CD4-positive, alpha-beta T cell (primary cell): Measurements from ENCODE around the gene TMEM131L. TPM values are rescaled to one million over a fixed set of nuclear protein-coding genes. Genes with fewer than 3 reads are reported as not detected.
"Not testable (repeated sequence)": the region's sequence is repeated elsewhere in the genome, so short reads cannot be mapped to it uniquely, and the experiment has no call there.

Experiments
- ATAC-seq: fragments of 200-7000 bp; cut with Tn5 transposase; one replicate; pipeline ENCODE4 v1.10.0; 2022; ENCODE audit warnings: mild to moderate bottlenecking; ENCODE audit not compliant: poor library complexity
- CTCF ChIA-PET: fragments of 350-600 bp; sonication (Branson Sonifier 250); formaldehyde crosslinking; loops from one replicate; lab custom pipeline; 2021; ENCODE audit warnings: antibody characterized with exemption, inconsistent platforms; lab: Charles Lee
- POLR2A ChIA-PET: fragments of 350-600 bp; sonication (Branson Sonifier 250); formaldehyde crosslinking; loops from one replicate; lab custom pipeline; 2021; ENCODE audit warnings: antibody characterized with exemption, inconsistent platforms; lab: Charles Lee
- DNase-seq, 14 experiments: peaks; one replicate each; pipeline ENCODE4 v3.0.0-alpha.2; 2013 to 2020; ENCODE audit warnings: mixed read lengths in 2 of 14
- H3K27ac ChIP-seq, 2 donors: one replicate each; pipeline versions ENCODE4 v1.5.1 to v1.7.0; 2013; ENCODE audit warnings: low read length in 2 of 2, low read depth in 1 of 2, mild to moderate bottlenecking in 1 of 2
- H3K27me3 ChIP-seq, 2 experiments: 1 replicate in 1 of 2; 2 replicates in 1 of 2; pipeline versions ENCODE4 v1.6.1 to v1.7.0; 2013; ENCODE audit warnings: low read length in 2 of 2, control low read depth in 1 of 2, mild to moderate bottlenecking in 1 of 2, moderate library complexity in 1 of 2; ENCODE audit not compliant: insufficient read depth in 2 of 2, control insufficient read depth in 1 of 2
- H3K36me3 ChIP-seq: one replicate; pipeline ENCODE4 v1.6.1; 2013; ENCODE audit warnings: low read length, control low read depth; ENCODE audit not compliant: insufficient read depth
- H3K4me1 ChIP-seq: one replicate; pipeline ENCODE4 v1.6.1; 2013; ENCODE audit warnings: low read length, control low read depth; ENCODE audit not compliant: insufficient read depth
- H3K4me3 ChIP-seq: one replicate; pipeline ENCODE4 v1.5.1; 2013; ENCODE audit warnings: mild to moderate bottlenecking, low read length, moderate library complexity
- H3K9me3 ChIP-seq, 2 experiments: 1 replicate in 1 of 2; 2 replicates in 1 of 2; pipeline versions ENCODE4 v1.6.1 to v1.7.0; 2013; ENCODE audit warnings: low read length in 2 of 2, mild to moderate bottlenecking in 2 of 2, control low read depth in 1 of 2, moderate library complexity in 1 of 2; ENCODE audit not compliant: control insufficient read depth in 1 of 2, insufficient read depth in 1 of 2
- H3K27ac Mint-ChIP-seq: one replicate; pipeline ENCODE4 v1.8.0; 2020; ENCODE audit warnings: mixed read lengths
- H3K27me3 Mint-ChIP-seq: one replicate; pipeline ENCODE4 v1.8.0; 2021; ENCODE audit warnings: mixed read lengths
- H3K36me3 Mint-ChIP-seq: one replicate; pipeline ENCODE4 v1.8.0; 2021; ENCODE audit warnings: low read depth, mixed read lengths
- H3K4me1 Mint-ChIP-seq: one replicate; pipeline ENCODE4 v1.8.0; 2021; ENCODE audit warnings: low read depth, mixed read lengths
- H3K4me3 Mint-ChIP-seq: one replicate; pipeline ENCODE4 v1.8.0; 2020; ENCODE audit warnings: mild to moderate bottlenecking, mixed read lengths
- H3K9me3 Mint-ChIP-seq: one replicate; pipeline ENCODE4 v1.8.0; 2020; ENCODE audit warnings: mixed read lengths
- CTCF ChIP-seq: fragments of 200-600 bp; IDR thresholded peaks from one replicate; pipeline ENCODE4 v1.8.0; 2022; ENCODE audit warnings: antibody characterized with exemption, mild to moderate bottlenecking
- intact Hi-C, 2 experiments: fragments of 100-400 bp; cut with DNase I in 1 of 2; cut with micrococcal nuclease in 1 of 2; formaldehyde crosslinking; loops; one replicate each; pipeline versions ENCODE4 v1.15.1 to v1.9.0; 2023 to 2025; cut with DNase I, micrococcal nuclease
- polyA plus RNA-seq, 2 donors: library from polyadenylated mRNA; unstranded; fragments of 120-200 nt; gene quantifications; one replicate each; pipeline ENCODE4 v1.2.1, GENCODE V29; 2013
- total RNA-seq, 174 experiments: library from RNA in 2 of 174; stranded (reverse) in 2 of 174; gene quantifications; one replicate each; pipeline ENCODE4 v1.2.3 and lab custom pipeline; 2021 to 2026

The TMEM131L gene
- total RNA-seq (100 to 1,000 TPM; 101 to 106 TPM), total RNA-seq (lab: John Stamatoyannopoulos, UW) (62.5 to 265 (median 158) reads per million in 172 experiments)
- polyA plus RNA-seq (2013, experiment 1 of 2) = 48.6 TPM
- polyA plus RNA-seq (2013, experiment 2 of 2) = 66.1 TPM

GRCh38 chr4:153466081-153466948, at the start of gene TMEM131L:
Gene TMEM131L (plus strand): TSS chr4:153466360. CDS start chr4:153466398, 38 bp downstream.
- DNase-seq (peak in 13 of 14 experiments; percentile 52 to 93 (median 69)), ATAC-seq (peak; percentile 72)
- Histone ChIP-seq H3K36me3 (peaks cover 7% of the 10 kb centered on the region), H3K4me3 (peak within 1 kb of the TSS; percentile 98), H3K27me3 (no peaks in the 10 kb centered on the region), H3K9me3 (no peaks in the 10 kb centered on the region), H3K4me1 (peaks cover 26% of the 10 kb centered on the region), H3K27ac (peak within 1 kb of the TSS; percentile 87 to 89)
- H3K4me3 Mint-ChIP-seq = peak within 1 kb of the TSS; percentile 99
- peak; percentile 19 for TF ChIP-seq CTCF
- ChIA-PET CTCF (interaction anchor here (1.0 to 6.4 kb wide), 20 partner anchors 11 to 687 kb away, joined by 3 to 33 read pairs (median 5); partner anchors contain the start of genes ARFIP1, MND1 and TIGD4), POLR2A (interaction anchor here (0.7 to 21.1 kb wide), 29 partner anchors 8 to 122 kb away, joined by 3 to 434 read pairs (median 7); partner anchors contain the start of gene MND1)
- no peaks in the 10 kb centered on the region for H3K9me3 Mint-ChIP-seq
- H3K36me3 Mint-ChIP-seq = peaks cover 50% of the 10 kb centered on the region
- intact Hi-C loops = loop anchor here (1.0 to 10.0 kb wide), 5 partner anchors 40 to 122 kb away; partner anchors contain the start of gene MND1 (in 1 of the 2)
- H3K4me1 Mint-ChIP-seq = peaks cover 52% of the 10 kb centered on the region
- peak within 1 kb of the TSS; percentile 95 for H3K27ac Mint-ChIP-seq
- no peaks in the 10 kb centered on the region for H3K27me3 Mint-ChIP-seq

- intact Hi-C loops = loop anchor here in 1 of 2 experiments (5.0 kb wide), 1 partner anchor 49 kb away; no protein-coding TSS in a partner anchor
- H3K36me3 Mint-ChIP-seq, DNase-seq, ATAC-seq, H3K4me3 Mint-ChIP-seq, H3K27me3 Mint-ChIP-seq, POLR2A ChIA-PET, H3K4me3 ChIP-seq, H3K27ac ChIP-seq, H3K27me3 ChIP-seq, H3K4me1 ChIP-seq, H3K9me3 ChIP-seq, H3K27ac Mint-ChIP-seq, H3K36me3 ChIP-seq, H3K9me3 Mint-ChIP-seq: not testable (repeated sequence)
- H3K4me1 Mint-ChIP-seq = peaks cover 15% of the 10 kb centered on the region
- CTCF ChIA-PET = interaction anchor here (0.7 to 1.4 kb wide), 2 partner anchors 16 to 125 kb away, joined by 3 to 4 read pairs; no protein-coding TSS in a partner anchor
These were observed 49.7 kb upstream of the TMEM131L start for GRCh38 chr4:153416456-153416855.

- DNase-seq = no peak
- no peaks in the 10 kb centered on the region for H3K27me3 Mint-ChIP-seq
- no peaks in the 10 kb centered on the region for H3K36me3 Mint-ChIP-seq
- no peak overlapping the region for H3K4me3 Mint-ChIP-seq
- TF ChIP-seq CTCF = no peak
- CTCF ChIA-PET = no interaction called here
- H3K4me1 ChIP-seq = peaks cover 7% of the 10 kb centered on the region
- H3K4me1 Mint-ChIP-seq = peaks cover 10% of the 10 kb centered on the region
- no peaks in the 10 kb centered on the region for H3K9me3 ChIP-seq
- H3K27me3 ChIP-seq = no peaks in the 10 kb centered on the region
- no peak overlapping the region for H3K27ac ChIP-seq
- no peak overlapping the region for H3K27ac Mint-ChIP-seq
- no peaks in the 10 kb centered on the region for H3K9me3 Mint-ChIP-seq
- ATAC-seq = no peak
- no peaks in the 10 kb centered on the region for H3K36me3 ChIP-seq
- intact Hi-C loops = loop anchor here in 1 of 2 experiments (5.0 kb wide), 1 partner anchor 51 kb away; no protein-coding TSS in a partner anchor
- no peak overlapping the region for H3K4me3 ChIP-seq
- POLR2A ChIA-PET = no interaction called here
These were observed 48.0 kb upstream of the TMEM131L start for GRCh38 chr4:153418121-153418520.
